Motor neuron (in vitro differentiated cells): ENCODE results near the gene ITPR2. TPM values are rescaled to one million over a fixed set of nuclear protein-coding genes. Genes with fewer than 3 reads are reported as not detected.

Experiments used
- ATAC-seq, 8 experiments: fragments of 200-7000 bp; cut with Tn5 transposase; replicated peaks in 6 of 8; 2 replicates each; pipeline ENCODE4 v1.8.0; 2021; ENCODE audit warnings: mild to moderate bottlenecking in 8 of 8, moderate library complexity in 8 of 8
- H3K27ac ChIP-seq, 2 donors: fragments of 250-450 bp; sonication (Bioruptor Pico); 2 replicates each; pipeline ENCODE4 v1.9.0; 2021; ENCODE audit warnings: antibody characterized with exemption in 2 of 2, mild to moderate bottlenecking in 2 of 2, moderate library complexity in 1 of 2
- H3K4me1 ChIP-seq, 2 donors: fragments of 250-450 bp; sonication (Bioruptor Pico); replicated peaks in 1 of 2; 2 replicates each; pipeline ENCODE4 v1.6.1; 2021; ENCODE audit warnings: antibody characterized with exemption in 2 of 2, mild to moderate bottlenecking in 2 of 2, moderate library complexity in 1 of 2
- H3K4me3 ChIP-seq, 5 donors: fragments of 250-450 bp; sonication (Bioruptor Pico); 2 replicates each; pipeline ENCODE4 v1.9.0; 2021; ENCODE audit warnings: antibody characterized with exemption in 5 of 5, mild to moderate bottlenecking in 5 of 5, moderate library complexity in 4 of 5
- WGBS, 10 experiments: fragments of 450-650 bp; shearing (Covaris generic); methylation state at CpG; one replicate each; pipeline ENCODE4 v1.0.0; 2022; 5-methylcytosine and 5-hydroxymethylcytosine counted together
- in situ Hi-C, 9 experiments: fragments of 400-800 bp; cut with MboI; loops; one replicate each; pipeline ENCODE4 v1.15.0; 2021; ENCODE audit warnings: low sequenced_read_pairs in 9 of 9, low pct_unique_long_range_greater_than_20kb in 2 of 9; ENCODE audit not compliant: unreplicated experiment in 9 of 9
- total RNA-seq, 8 experiments: library from RNA; unstranded; fragments of 300-600 nt; gene quantifications; 2 replicates each; pipeline versions ENCODE4 v1.2.3 to v1.2.4, GENCODE V29; 2022

Gene ITPR2
- total RNA-seq, 8 experiments from 2014 or later, result 0.27 to 51.5 (median 11.5) TPM

GRCh38 chr12:26828280-26829073 is 4.5 kb downstream of the ITPR2 start:
- Histone ChIP-seq H3K27ac (no peak overlapping the region), H3K4me1 (no peaks in the 10 kb centered on the region), H3K4me3 (no peak overlapping the region)
- 67 to 91% (median 78%) methylated on average over 2 to 7 of the region's 7 CpGs for WGBS, 10 experiments
- no peak for ATAC-seq
- in situ Hi-C loops, result no loop called here

- Histone ChIP-seq H3K4me3 (no peak overlapping the region), H3K4me1 (no peaks in the 10 kb centered on the region), H3K27ac (no peak overlapping the region)
- ATAC-seq, result no peak
- WGBS, 10 experiments, result 80 to 100% (median 100%) methylated on average over 1 to 4 of the region's 5 CpGs; no CpG with 5 or more reads in 3 of the 10 experiments
- in situ Hi-C loops, result no loop called here
These were observed 6.6 kb downstream of the ITPR2 start for GRCh38 chr12:26826437-26826836.

GRCh38 chr12:26825459-26826016 is 7.5 kb downstream of the ITPR2 start:
- Histone ChIP-seq H3K27ac (no peak overlapping the region), H3K4me1 (no peaks in the 10 kb centered on the region), H3K4me3 (no peak overlapping the region)
- ATAC-seq, result no peak
- WGBS, 10 experiments, result 80 to 100% (median 100%) methylated on average over 1 of the region's 1 CpG; no CpG with 5 or more reads in 3 of the 10 experiments
- in situ Hi-C loops, result no loop called here

- Histone ChIP-seq H3K27ac (no peak overlapping the region), H3K4me1 (peaks cover 0 to 3% of the 10 kb centered on the region in 2 donors), H3K4me3 (no peak overlapping the region)
- ATAC-seq, result peak in 2 of 8 experiments; percentile 38 to 52
- WGBS, 10 experiments, result 21 to 100% (median 80%) methylated on average over 1 to 2 of the region's 2 CpGs; no CpG with 5 or more reads in 1 of the 10 experiments
- in situ Hi-C loops, result no loop called here
These were observed 9.6 kb downstream of the ITPR2 start for GRCh38 chr12:26823390-26823789.

GRCh38 chr12:26822026-26822425 is 11.0 kb downstream of the ITPR2 start:
- Histone ChIP-seq H3K4me3 (no peak overlapping the region), H3K27ac (no peak overlapping the region), H3K4me1 (peaks cover 0 to 10% of the 10 kb centered on the region in 2 donors)
- 38 to 100% (median 83%) methylated on average over 1 to 2 of the region's 2 CpGs; no CpG with 5 or more reads in 1 of the 10 experiments for WGBS, 10 experiments
- ATAC-seq, result peak in 3 of 8 experiments; percentile 63 to 73 (median 66)
- in situ Hi-C loops, result no loop called here

- H3K27ac ChIP-seq, result no peak overlapping the region
- 28 to 100% (median 86%) methylated on average over 1 to 4 of the region's 4 CpGs; no CpG with 5 or more reads in 1 of the 10 experiments for WGBS, 10 experiments
These were observed 11.7 kb downstream of the ITPR2 start for GRCh38 chr12:26821212-26821701.

GRCh38 chr12:26818636-26819035 is 14.4 kb downstream of the ITPR2 start:
- Histone ChIP-seq H3K4me1 (peaks cover 0 to 10% of the 10 kb centered on the region in 2 donors), H3K27ac (no peak overlapping the region), H3K4me3 (no peak overlapping the region)
- 80 to 100% (median 98%) methylated on average over 1 to 2 of the region's 2 CpGs; no CpG with 5 or more reads in 2 of the 10 experiments for WGBS, 10 experiments
- no peak for ATAC-seq
- in situ Hi-C loops, result no loop called here

More at GRCh38 chr12:26821212-26821701, 11.7 kb downstream of the ITPR2 start:
- Histone ChIP-seq H3K4me1 (peaks cover 0 to 10% of the 10 kb centered on the region in 2 donors), H3K4me3 (no peak overlapping the region)
- ATAC-seq, result peak in 1 of 8 experiments; percentile 29
- in situ Hi-C loops, result no loop called here

GRCh38 chr12:26818201-26818600 is 14.8 kb downstream of the ITPR2 start:
- H3K27ac ChIP-seq, result no peak overlapping the region

GRCh38 chr12:26817183-26817591 is 15.8 kb downstream of the ITPR2 start:
- no peak overlapping the region for H3K27ac ChIP-seq
- in situ Hi-C loops, result no loop called here
- no peak overlapping the region for H3K4me3 ChIP-seq
- ATAC-seq, result peak in 1 of 8 experiments; percentile 38
- WGBS, 10 experiments, result 63 to 100% (median 80%) methylated on average over 1 to 4 of the region's 4 CpGs; no CpG with 5 or more reads in 2 of the 10 experiments
- H3K4me1 ChIP-seq, result peaks cover 0 to 10% of the 10 kb centered on the region in 2 donors

More at GRCh38 chr12:26818201-26818600, 14.8 kb downstream of the ITPR2 start:
- WGBS, 10 experiments, result 43 to 100% (median 73%) methylated on average over 1 to 3 of the region's 3 CpGs; no CpG with 5 or more reads in 2 of the 10 experiments
- in situ Hi-C loops, result no loop called here
- ATAC-seq, result no peak
- H3K4me1 ChIP-seq, result peaks cover 0 to 10% of the 10 kb centered on the region in 2 donors
- H3K4me3 ChIP-seq, result no peak overlapping the region

- peak in 2 of 8 experiments; percentile 38 to 39 for ATAC-seq
- peaks cover 0 to 7% of the 10 kb centered on the region in 2 donors for H3K4me1 ChIP-seq
- in situ Hi-C loops, result no loop called here
- no peak overlapping the region for H3K4me3 ChIP-seq
- 83 to 100% (median 88%) methylated on average over 1 to 7 of the region's 7 CpGs; no CpG with 5 or more reads in 2 of the 10 experiments for WGBS, 10 experiments
- H3K27ac ChIP-seq, result no peak overlapping the region
These were observed 19.2 kb downstream of the ITPR2 start for GRCh38 chr12:26813812-26814211.

GRCh38 chr12:26810330-26810729 is 22.7 kb downstream of the ITPR2 start:
- H3K4me3 ChIP-seq, result no peak overlapping the region
- ATAC-seq, result peak in 6 of 8 experiments; percentile 48 to 100 (median 74)
- no peak overlapping the region for H3K27ac ChIP-seq
- in situ Hi-C loops, result no loop called here
- no peaks in the 10 kb centered on the region for H3K4me1 ChIP-seq
- 5 to 57% (median 43%) methylated on average over 2 to 4 of the region's 4 CpGs; no CpG with 5 or more reads in 3 of the 10 experiments for WGBS, 10 experiments

- no peaks in the 10 kb centered on the region for H3K4me1 ChIP-seq
- H3K4me3 ChIP-seq, result no peak overlapping the region
- ATAC-seq, result peak in 1 of 8 experiments; percentile 15
- no peak overlapping the region for H3K27ac ChIP-seq
- in situ Hi-C loops, result no loop called here
- 83 to 100% (median 93%) methylated on average over 1 to 6 of the region's 6 CpGs for WGBS, 10 experiments
These were observed 23.2 kb downstream of the ITPR2 start for GRCh38 chr12:26809611-26810285.
